ENCODE measurements around the gene TSSK6. TPM values are rescaled to one million over a fixed set of nuclear protein-coding genes. Genes with fewer than 3 reads are reported as not detected.
A peak's percentile ranks its signal among the peaks of the same experiment; 100 is the strongest.

TSSK6 gene
- total and polyA plus RNA-seq, 3 donors from 2014 or later: 117 to 722 (median 125) TPM

DNA sequence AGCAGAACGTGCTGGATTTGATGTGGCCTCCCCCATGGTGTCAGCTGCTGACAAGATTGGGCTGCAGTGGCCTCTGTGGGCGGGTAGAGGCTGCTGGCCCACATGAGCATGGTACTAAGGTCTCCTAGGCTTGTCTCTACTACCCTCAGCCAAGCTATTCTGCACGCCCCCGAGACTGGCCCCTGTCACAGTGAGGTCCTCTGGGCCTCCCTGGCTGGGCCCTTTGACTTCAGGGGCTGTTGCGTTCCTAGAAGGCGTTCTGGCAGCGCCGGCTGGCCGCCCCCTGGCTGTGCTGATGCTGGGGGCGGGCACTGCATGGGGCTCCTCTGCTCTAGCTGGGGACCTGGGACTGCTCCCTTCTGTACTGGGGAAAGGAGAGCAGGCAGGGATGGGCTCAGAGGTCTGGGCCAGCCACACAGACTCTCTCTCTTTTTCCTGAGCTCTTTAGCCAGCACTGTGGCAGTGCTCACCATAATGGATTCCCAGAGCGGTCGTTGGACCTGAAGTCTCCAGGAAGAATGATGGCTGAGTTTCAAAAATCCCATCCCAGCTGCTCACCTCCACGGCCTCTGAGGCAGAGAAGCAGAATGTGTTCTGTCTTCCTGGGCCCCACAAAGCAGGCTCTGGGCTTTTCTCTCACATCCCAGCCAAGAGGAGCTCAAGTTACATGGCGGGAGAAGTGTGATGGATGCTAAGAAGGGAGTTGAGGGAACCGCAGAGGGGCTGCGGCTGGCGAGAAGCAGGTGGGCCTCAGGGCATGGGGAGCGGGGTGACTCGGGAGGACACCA is 32.3 kb downstream of the TSSK6 start:
- intact Hi-C loops (cut with DNase I; ENCODE audit: low total_unique reads): no loop called here
- H3K27ac ChIP-seq: no peak overlapping the region
- no peak overlapping the region for H3K4me3 ChIP-seq
- TF ChIP-seq, protein P1, sequence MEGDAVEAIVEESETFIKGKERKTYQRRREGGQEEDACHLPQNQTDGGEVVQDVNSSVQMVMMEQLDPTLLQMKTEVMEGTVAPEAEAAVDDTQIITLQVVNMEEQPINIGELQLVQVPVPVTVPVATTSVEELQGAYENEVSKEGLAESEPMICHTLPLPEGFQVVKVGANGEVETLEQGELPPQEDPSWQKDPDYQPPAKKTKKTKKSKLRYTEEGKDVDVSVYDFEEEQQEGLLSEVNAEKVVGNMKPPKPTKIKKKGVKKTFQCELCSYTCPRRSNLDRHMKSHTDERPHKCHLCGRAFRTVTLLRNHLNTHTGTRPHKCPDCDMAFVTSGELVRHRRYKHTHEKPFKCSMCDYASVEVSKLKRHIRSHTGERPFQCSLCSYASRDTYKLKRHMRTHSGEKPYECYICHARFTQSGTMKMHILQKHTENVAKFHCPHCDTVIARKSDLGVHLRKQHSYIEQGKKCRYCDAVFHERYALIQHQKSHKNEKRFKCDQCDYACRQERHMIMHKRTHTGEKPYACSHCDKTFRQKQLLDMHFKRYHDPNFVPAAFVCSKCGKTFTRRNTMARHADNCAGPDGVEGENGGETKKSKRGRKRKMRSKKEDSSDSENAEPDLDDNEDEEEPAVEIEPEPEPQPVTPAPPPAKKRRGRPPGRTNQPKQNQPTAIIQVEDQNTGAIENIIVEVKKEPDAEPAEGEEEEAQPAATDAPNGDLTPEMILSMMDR (IDR thresholded peaks at IDR 0.05): no peak
- no peak for TF ChIP-seq POLR2A (IDR thresholded peaks at IDR 0.05)
- no peaks in the 10 kb centered on the region for H3K9me3 ChIP-seq
- H3K27me3 ChIP-seq: no peaks in the 10 kb centered on the region
- peaks cover 19% of the 10 kb centered on the region for H3K4me1 ChIP-seq
- WGBS, 2 donors: 49 to 64% methylated on average over 10 to 19 of the region's 19 CpGs
- H3K36me3 ChIP-seq (ENCODE audit: low read depth, missing control alignments): no peaks in the 10 kb centered on the region
- no peak for DNase-seq

DNA sequence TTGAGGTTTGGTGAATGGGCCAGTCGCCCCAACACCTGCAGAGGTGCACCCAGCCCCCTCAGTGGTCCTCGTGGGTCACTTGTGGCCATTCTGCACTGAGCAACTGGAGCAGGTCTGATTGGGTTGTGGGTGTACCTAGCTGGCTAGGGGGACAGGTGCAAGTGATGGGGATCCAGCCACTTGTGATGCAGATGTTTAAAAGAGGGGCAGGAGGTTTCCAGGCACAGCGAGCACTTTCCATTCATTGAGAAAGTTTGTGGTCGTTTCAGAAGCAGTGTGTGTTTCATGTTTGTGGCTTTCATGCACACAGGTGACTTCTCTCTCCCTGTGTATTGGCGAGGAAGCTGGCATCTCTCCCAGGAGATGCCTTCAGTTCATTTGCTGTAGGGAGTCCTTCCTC is 34.7 kb downstream of the TSSK6 start:
- 81 to 100% methylated on average over 2 to 5 of the region's 5 CpGs for WGBS, 2 donors
- intact Hi-C loops (cut with DNase I; ENCODE audit: low total_unique reads): no loop called here

DNA sequence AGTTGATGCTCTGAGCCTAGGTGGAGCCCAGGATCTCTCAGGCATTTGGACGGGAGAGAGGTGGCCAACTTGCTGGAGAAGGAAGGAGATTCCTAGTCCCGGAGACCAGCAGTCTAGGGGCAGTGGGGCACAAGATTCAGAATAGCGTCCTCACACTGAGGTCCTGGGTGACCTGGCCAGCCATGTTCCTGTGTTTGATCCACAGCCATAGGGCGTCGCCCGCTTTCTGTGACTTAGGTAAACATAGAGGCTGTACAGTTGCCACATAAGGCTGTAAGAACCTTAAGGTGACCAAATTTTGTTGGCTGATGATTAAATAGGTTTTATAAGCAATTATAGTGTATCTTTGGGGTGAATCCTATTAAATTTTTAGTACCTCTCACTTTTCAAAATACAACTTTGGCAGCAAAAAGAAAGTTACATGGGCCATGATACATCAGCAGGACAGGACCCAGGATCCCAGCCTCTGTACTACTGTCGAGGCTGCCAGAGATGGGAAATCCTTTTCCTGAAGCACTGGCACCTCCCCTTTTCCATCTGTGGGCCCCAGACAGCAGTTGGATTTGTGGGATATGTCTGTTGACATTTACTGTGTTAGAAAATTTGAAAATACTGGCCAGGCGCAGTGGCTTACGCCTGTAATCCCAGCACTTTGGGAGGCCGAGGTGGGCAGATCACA is 37.5 kb downstream of the TSSK6 start:
- Histone ChIP-seq H3K36me3 (ENCODE audit: low read depth, missing control alignments) (no peaks in the 10 kb centered on the region), H3K4me3 (no peak overlapping the region), H3K27ac (no peak overlapping the region), H3K27me3 (no peaks in the 10 kb centered on the region), H3K4me1 (peaks cover 11% of the 10 kb centered on the region), H3K9me3 (no peaks in the 10 kb centered on the region)
- intact Hi-C loops (cut with DNase I; ENCODE audit: low total_unique reads): no loop called here
- TF ChIP-seq, protein P1 (IDR thresholded peaks at IDR 0.05): no peak
- no peak for TF ChIP-seq POLR2A (IDR thresholded peaks at IDR 0.05)
- WGBS, 2 donors: 94 to 95% methylated on average over 10 of the region's 10 CpGs
- no peak for DNase-seq

More for the DNA sequence above, 34.7 kb downstream of the TSSK6 start:
- DNase-seq: no peak
- Histone ChIP-seq H3K4me3 (no peak overlapping the region), H3K36me3 (ENCODE audit: low read depth, missing control alignments) (no peaks in the 10 kb centered on the region), H3K27ac (no peak overlapping the region), H3K9me3 (no peaks in the 10 kb centered on the region), H3K4me1 (peaks cover under 1% of the 10 kb centered on the region), H3K27me3 (no peaks in the 10 kb centered on the region)
- no peak for TF ChIP-seq POLR2A (IDR thresholded peaks at IDR 0.05)
- TF ChIP-seq, protein P1 (IDR thresholded peaks at IDR 0.05): no peak

DNA sequence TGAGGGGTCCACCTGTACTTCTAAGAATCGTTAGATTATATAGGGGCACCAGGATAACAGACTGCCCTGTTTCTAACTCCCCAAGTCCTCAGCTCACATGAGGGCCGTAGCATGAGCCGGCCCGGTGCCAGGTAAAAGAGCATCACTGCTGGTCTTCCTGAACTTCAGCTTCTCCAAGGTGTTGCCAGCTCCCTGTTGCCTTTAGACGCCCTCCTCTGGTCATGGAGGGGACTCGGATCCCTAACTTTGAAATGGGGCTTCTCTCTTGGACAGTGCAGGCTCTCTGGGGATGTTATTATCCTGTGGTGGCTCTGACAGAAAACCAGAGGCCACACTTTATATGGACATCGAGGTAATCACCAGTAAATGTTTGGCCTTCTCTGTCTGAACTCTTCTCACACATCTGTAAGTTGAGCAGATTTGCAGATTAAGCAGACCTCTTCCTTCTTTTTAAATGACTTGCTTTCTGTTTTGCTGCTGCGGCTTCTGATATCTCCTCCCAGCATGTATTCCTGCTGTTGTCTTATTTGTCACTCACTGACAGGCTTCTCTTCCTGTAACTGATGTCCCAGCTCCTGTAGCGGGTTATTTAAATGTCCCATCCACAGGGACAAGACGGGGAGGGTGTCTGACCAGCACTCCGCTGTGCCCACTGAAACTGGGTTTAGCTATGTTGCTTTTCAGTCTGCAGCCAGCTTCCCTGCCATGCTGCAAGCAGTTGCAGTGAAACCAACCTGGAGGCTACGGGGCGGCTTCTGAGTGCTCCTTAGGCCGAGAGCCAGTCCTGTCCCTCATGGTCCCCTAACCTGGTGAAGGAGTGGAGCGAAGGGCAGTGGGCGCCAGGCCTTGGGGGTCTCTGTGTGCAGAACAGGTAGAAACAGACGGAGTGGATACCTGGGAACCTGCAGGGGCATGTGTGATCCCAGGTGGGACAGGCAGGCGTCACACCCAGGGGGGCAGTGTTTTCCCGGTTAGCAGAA is 39.2 kb downstream of the TSSK6 start:
- peaks cover 11% of the 10 kb centered on the region for H3K4me1 ChIP-seq
- DNase-seq: no peak
- no peaks in the 10 kb centered on the region for H3K27me3 ChIP-seq
- no peak overlapping the region for H3K27ac ChIP-seq
- 78 to 82% methylated on average over 19 of the region's 19 CpGs for WGBS, 2 donors
- TF ChIP-seq, protein P1 (IDR thresholded peaks at IDR 0.05): peak in 1 of 3 experiments; percentile 5
- TF ChIP-seq POLR2A (IDR thresholded peaks at IDR 0.05): no peak
- H3K4me3 ChIP-seq: no peak overlapping the region
- H3K36me3 ChIP-seq (ENCODE audit: low read depth, missing control alignments): no peaks in the 10 kb centered on the region
- H3K9me3 ChIP-seq: no peaks in the 10 kb centered on the region
- intact Hi-C loops (cut with DNase I; ENCODE audit: low total_unique reads): no loop called here

Measured in testis (tissue), 3 donors.